Activated CD4-positive, alpha-beta T cell treated with anti-CD3 and anti-CD28 coated beads for 24 hours (primary cell): ENCODE results near the gene CDH19.
"Not testable (repeated sequence)": the region's sequence is repeated elsewhere in the genome, so short reads cannot be mapped to it uniquely, and the experiment has no call there.

Experiments used
- DNase-seq, 2 donors: peaks; one replicate each; pipeline ENCODE4 v3.0.0-alpha.2; 2020; ENCODE audit warnings: low read depth in 2 of 2

Gene CDH19

GRCh38 chr18:66566616-66567015, 37.3 kb downstream of the CDH19 start:
- DNase-seq = no peak

- DNase-seq = no peak
Measured at GRCh38 chr18:66564236-66564635, 39.7 kb downstream of the CDH19 start.

- no peak for DNase-seq
Measured at GRCh38 chr18:66562279-66562678, 41.6 kb downstream of the CDH19 start.

GRCh38 chr18:66560094-66560493, 43.8 kb downstream of the CDH19 start:
- no peak for DNase-seq

GRCh38 chr18:66558773-66559172, 45.1 kb downstream of the CDH19 start:
- no peak for DNase-seq

GRCh38 chr18:66557091-66557490, 46.8 kb downstream of the CDH19 start:
- DNase-seq = no peak

- DNase-seq = no peak
Measured at GRCh38 chr18:66555585-66555984, 48.3 kb downstream of the CDH19 start.

GRCh38 chr18:66553824-66554223, 50.1 kb downstream of the CDH19 start:
- no peak for DNase-seq

GRCh38 chr18:66550366-66550765, 53.5 kb downstream of the CDH19 start:
- DNase-seq = no peak

GRCh38 chr18:66548747-66549146, 55.1 kb downstream of the CDH19 start:
- no peak for DNase-seq

- DNase-seq = no peak
Measured at GRCh38 chr18:66534110-66534509, 69.8 kb downstream of the CDH19 start.

- DNase-seq = no peak
Measured at GRCh38 chr18:66533693-66534092, 70.2 kb downstream of the CDH19 start.

- DNase-seq = no peak
Measured at GRCh38 chr18:66523219-66523991, 80.5 kb downstream of the CDH19 start.

GRCh38 chr18:66513996-66514395, 89.9 kb downstream of the CDH19 start:
- no peak for DNase-seq

GRCh38 chr18:66511792-66512191, 92.1 kb downstream of the CDH19 start:
- no peak for DNase-seq

GRCh38 chr18:66511289-66511688, 92.6 kb downstream of the CDH19 start:
- no peak for DNase-seq

GRCh38 chr18:66510357-66511045, 93.4 kb downstream of the CDH19 start:
- DNase-seq = no peak

GRCh38 chr18:66508937-66509336, 95.0 kb downstream of the CDH19 start:
- DNase-seq = no peak

GRCh38 chr18:66506178-66506577, 97.7 kb downstream of the CDH19 start:
- DNase-seq = no peak

- no peak for DNase-seq
Measured at GRCh38 chr18:66497351-66497750, 106.5 kb downstream of the CDH19 start.

GRCh38 chr18:66495844-66496243, 108.0 kb downstream of the CDH19 start:
- peak in 1 of 2 donors; percentile 15 for DNase-seq

GRCh38 chr18:66473882-66474281, 130.0 kb downstream of the CDH19 start:
- no peak for DNase-seq

GRCh38 chr18:66466184-66466583, 137.7 kb downstream of the CDH19 start:
- DNase-seq = not testable (repeated sequence)
